Ureter (tissue), 1 donor: ENCODE measurements around the gene PCDHGA5. TPM values are rescaled to one million over a fixed set of nuclear protein-coding genes. Genes with fewer than 3 reads are reported as not detected.
"Not testable (repeated sequence)": the region's sequence is repeated elsewhere in the genome, so short reads cannot be mapped to it uniquely, and the experiment has no call there.

Experiments used
- DNase-seq: peaks from one replicate; pipeline ENCODE4 v3.0.0-alpha.2; 2020; ENCODE audit warnings: low spot score
- total RNA-seq: library from RNA; stranded (reverse); gene quantifications from one replicate; pipeline ENCODE4 v1.2.4, GENCODE V29; 2023
- donor health status: DM: yes; HTN: yes; CAD: no.

Gene PCDHGA5
- total RNA-seq, 1 donor from 2014 or later = 4.6 TPM

GRCh38 chr5:141414548-141415274 lies 50.7 kb downstream of the PCDHGA5 start:
- not testable (repeated sequence) for DNase-seq

DNA sequence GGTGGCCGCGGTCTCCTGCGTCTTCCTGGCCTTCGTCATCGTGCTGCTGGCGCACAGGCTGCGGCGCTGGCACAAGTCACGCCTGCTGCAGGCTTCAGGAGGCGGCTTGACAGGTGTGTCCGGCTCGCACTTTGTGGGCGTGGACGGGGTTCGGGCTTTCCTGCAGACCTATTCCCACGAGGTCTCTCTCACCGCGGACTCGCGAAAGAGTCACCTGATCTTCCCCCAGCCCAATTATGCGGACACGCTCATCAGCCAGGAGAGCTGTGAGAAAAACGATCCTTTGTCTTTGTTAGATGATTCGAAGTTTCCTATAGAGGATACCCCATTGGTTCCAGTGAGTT lies 51.3 kb downstream of the PCDHGA5 start:
- DNase-seq = not testable (repeated sequence)

Other genes with a start within 250 kb of the PCDHGA5 start
- 2.2 TPM for gene PCDHB4, start 242.3 kb upstream of the PCDHGA5 start, total RNA-seq
- gene PCDHB5, start 229.0 kb upstream of the PCDHGA5 start, total RNA-seq = 2.9 TPM
- 1.6 TPM for gene PCDHB6, start 214.1 kb upstream of the PCDHGA5 start, total RNA-seq
- 2.4 TPM for gene PCDHB7, start 191.5 kb upstream of the PCDHGA5 start, total RNA-seq
- gene PCDHB8, start 186.4 kb upstream of the PCDHGA5 start, total RNA-seq = 1.7 TPM
- 3.4 TPM for gene PCDHB16, start 181.8 kb upstream of the PCDHGA5 start, total RNA-seq
- 1.9 TPM for gene PCDHB9, start 177.0 kb upstream of the PCDHGA5 start, total RNA-seq
- 2.5 TPM for gene PCDHB10, start 171.8 kb upstream of the PCDHGA5 start, total RNA-seq
- 2.1 TPM for gene PCDHB11, start 164.5 kb upstream of the PCDHGA5 start, total RNA-seq
- 2.8 TPM for gene PCDHB12, start 155.4 kb upstream of the PCDHGA5 start, total RNA-seq
- 6.2 TPM for gene PCDHB13, start 150.2 kb upstream of the PCDHGA5 start, total RNA-seq
- gene PCDHB14, start 140.8 kb upstream of the PCDHGA5 start, total RNA-seq = 6.8 TPM
- 4.3 TPM for gene PCDHB15, start 118.8 kb upstream of the PCDHGA5 start, total RNA-seq
- gene SLC25A2, start 60.1 kb upstream of the PCDHGA5 start, total RNA-seq = 1.3 TPM
- 56.6 TPM for gene TAF7, start 43.4 kb upstream of the PCDHGA5 start, total RNA-seq
- gene PCDHGA1, start 33.6 kb upstream of the PCDHGA5 start, total RNA-seq = 0.57 TPM
- gene PCDHGA2, start 25.4 kb upstream of the PCDHGA5 start, total RNA-seq = 2.6 TPM
- gene PCDHGA3, start 20.3 kb upstream of the PCDHGA5 start, total RNA-seq = 2.9 TPM
- gene PCDHGB1, start 14.1 kb upstream of the PCDHGA5 start, total RNA-seq = 3.0 TPM
- gene PCDHGA4, start 9.1 kb upstream of the PCDHGA5 start, total RNA-seq = 4.2 TPM
- gene PCDHGB2, start 4.2 kb upstream of the PCDHGA5 start, total RNA-seq = 4.3 TPM
- 3.2 TPM for gene PCDHGB3, start 6.1 kb downstream of the PCDHGA5 start, total RNA-seq
- gene PCDHGA6, start 9.7 kb downstream of the PCDHGA5 start, total RNA-seq = 6.1 TPM
- gene PCDHGA7, start 18.6 kb downstream of the PCDHGA5 start, total RNA-seq = 5.8 TPM
- 8.0 TPM for gene PCDHGB4, start 23.5 kb downstream of the PCDHGA5 start, total RNA-seq
- 3.3 TPM for gene PCDHGA8, start 28.5 kb downstream of the PCDHGA5 start, total RNA-seq
- 12.1 TPM for gene PCDHGB5, start 33.8 kb downstream of the PCDHGA5 start, total RNA-seq
- 8.9 TPM for gene PCDHGA9, start 38.6 kb downstream of the PCDHGA5 start, total RNA-seq
- gene PCDHGB6, start 43.9 kb downstream of the PCDHGA5 start, total RNA-seq = 8.2 TPM
- 7.4 TPM for gene PCDHGA10, start 48.8 kb downstream of the PCDHGA5 start, total RNA-seq
- gene PCDHGB7, start 53.5 kb downstream of the PCDHGA5 start, total RNA-seq = 11.7 TPM
- 5.1 TPM for gene PCDHGA11, start 56.9 kb downstream of the PCDHGA5 start, total RNA-seq
- gene PCDHGA12, start 66.3 kb downstream of the PCDHGA5 start, total RNA-seq = 5.0 TPM
- 52.6 TPM for gene PCDHGC3, start 111.8 kb downstream of the PCDHGA5 start, total RNA-seq
- gene PCDHGC4, start 120.9 kb downstream of the PCDHGA5 start, total RNA-seq = 3.6 TPM
- gene PCDHGC5, start 124.9 kb downstream of the PCDHGA5 start, total RNA-seq = 2.8 TPM